Stimulated activated CD8-positive, alpha-beta memory T cell treated with anti-CD3 and anti-CD28 coated beads, Interleukin-7, amount 100 ng/mL, for 24 hours (primary cell): ENCODE measurements around the gene ORC6.

Experiments used
- DNase-seq: peaks from one replicate; pipeline ENCODE4 v3.0.0-alpha.2; 2020; ENCODE audit warnings: low read depth

ORC6 gene

DNA sequence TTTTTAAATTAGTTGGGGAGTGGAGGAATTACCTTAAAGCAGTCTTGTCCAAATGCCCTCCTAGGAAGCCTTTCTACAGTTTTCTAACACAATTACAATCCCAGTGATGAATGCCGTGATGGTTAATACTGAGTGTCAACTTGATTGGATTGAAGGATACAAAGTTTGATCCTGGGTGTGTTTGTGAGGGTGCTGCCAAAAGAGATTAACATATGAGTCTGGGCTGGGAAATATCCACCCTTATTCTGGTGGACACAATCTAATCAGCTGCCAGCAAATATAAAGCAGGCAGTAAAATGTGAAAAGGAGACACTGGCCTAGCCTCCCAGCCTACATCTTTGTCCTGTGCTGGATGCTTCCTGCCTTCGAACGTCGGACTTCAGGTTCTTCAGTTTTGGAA is 12.2 kb downstream of the ORC6 start:
- no peak for DNase-seq

DNA sequence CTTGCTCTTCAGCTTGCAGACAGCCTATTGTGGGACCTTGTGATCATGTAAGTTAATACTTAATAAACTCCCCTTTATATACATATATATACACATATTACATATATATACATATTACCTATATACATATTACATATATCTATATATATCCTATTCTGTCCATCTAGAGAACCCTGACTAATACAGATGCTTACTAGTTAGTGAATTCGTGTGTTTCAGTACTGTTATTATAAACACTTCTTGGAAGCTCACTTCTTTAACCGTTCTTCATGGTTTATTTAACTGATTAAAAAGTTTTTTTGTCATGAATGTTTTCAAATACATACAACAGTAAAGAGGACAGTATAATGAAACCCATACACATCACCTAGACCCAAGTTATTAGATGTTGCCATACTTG is 12.6 kb downstream of the ORC6 start:
- no peak for DNase-seq

- DNase-seq: no peak
Observed at GRCh38 chr16:46706642-46707041, 17.2 kb downstream of the ORC6 start.

DNA sequence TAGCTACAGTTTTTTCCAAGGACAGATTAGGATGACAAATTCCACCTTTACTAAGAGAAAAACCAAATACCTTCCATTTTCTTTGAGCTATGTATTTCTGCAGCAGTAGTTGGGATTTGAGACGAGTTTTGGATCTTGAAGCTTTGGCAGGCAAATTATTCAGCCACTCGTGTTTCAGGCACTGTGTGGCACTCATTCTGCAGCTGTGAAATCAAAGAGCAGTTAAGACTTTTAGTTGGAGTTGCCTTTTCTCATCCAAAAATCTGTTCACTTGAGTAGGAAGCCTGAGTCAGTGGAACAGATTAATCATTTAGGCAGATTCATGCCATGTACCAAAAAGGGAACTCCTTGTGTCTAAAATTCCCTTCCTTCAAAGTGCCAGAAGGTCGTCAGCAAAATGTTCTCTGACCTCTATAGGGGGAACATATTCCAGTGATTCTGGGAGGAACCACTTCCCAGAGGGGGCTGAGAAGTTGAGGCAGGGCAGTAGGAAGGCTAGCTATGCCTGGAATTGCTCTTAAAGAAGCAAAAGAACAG is 20.1 kb downstream of the ORC6 start:
- no peak for DNase-seq

GRCh38 chr16:46711106-46712058 is 21.9 kb downstream of the ORC6 start:
- DNase-seq: no peak

- DNase-seq: no peak
Observed at GRCh38 chr16:46712911-46713310, 23.5 kb downstream of the ORC6 start.

GRCh38 chr16:46713634-46714033 is 24.2 kb downstream of the ORC6 start:
- DNase-seq: no peak

DNA sequence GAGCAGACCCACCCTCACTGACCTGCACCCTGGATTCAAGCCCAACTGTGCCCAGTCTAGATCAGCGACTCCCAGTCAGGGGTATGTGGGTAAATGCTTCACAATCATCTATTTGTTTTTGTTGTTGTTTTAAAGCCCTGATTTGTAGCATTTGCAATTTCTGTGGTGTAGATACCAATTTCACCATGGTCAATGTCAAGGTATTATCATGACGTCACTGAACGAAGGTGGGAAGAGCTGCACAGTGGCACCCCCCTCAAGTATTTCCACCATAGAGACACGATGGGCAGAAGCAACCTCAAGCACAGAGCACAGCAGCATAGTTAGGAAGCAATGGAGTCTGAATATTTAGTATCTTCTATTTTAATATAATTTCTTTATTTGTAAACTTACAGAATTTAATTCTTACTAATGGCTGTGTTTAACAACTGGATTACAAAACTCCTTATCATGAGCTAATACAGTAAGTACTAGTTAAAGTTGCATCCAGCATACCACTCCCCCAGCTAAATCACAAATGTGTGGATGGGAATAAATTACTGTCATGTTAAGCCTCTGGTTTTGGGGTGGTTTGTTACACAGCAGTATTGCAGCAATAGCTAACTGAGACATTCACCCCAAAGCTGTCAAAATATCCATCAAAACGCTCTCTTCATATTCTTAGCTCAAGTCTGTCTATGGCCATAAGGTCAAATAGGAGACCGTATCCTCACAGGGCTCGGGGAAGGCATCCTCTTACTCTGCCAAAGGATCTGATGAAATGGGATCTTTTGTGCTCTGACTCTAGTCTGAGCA is 25.5 kb downstream of the ORC6 start:
- DNase-seq: no peak

GRCh38 chr16:46715769-46716305 is 26.4 kb downstream of the ORC6 start:
- no peak for DNase-seq

DNA sequence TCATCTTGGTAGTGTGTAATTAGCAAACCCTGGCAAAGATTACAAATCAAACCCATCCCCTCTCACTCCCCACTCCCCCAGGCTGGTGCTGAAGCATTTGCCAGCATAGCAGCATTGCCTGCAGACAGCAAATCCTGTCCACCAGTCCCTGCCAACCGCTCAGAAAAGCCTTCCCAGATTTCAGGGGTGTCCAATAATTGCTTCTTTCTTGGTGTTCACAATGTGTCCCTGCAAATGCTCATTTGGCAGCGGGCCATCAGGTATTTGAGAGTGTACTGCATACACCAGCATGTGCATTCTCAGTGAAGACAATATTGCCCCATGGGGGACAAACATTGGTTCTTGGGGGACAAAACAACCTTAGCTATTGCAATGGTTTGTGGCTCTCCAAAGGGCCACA is 28.2 kb downstream of the ORC6 start:
- DNase-seq: no peak

DNA sequence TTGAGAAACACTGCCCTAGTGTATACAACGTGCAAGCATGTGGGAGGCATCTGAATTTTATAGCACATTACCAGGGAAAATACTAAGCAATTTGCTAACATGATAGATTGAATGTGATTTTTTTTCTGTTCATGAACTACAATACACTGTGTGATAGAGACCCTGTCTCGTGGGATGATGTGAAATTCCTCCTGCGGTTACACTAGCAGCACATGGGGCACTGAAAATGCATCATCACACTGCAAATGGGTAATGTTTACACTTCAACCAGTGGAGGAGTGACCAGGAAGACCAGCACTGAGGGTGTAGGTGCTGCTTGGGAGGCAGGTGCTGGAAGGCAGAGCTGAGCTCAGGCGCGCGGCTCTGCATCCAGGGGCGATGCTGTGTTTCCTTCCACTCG is 28.8 kb downstream of the ORC6 start:
- DNase-seq: no peak

DNA sequence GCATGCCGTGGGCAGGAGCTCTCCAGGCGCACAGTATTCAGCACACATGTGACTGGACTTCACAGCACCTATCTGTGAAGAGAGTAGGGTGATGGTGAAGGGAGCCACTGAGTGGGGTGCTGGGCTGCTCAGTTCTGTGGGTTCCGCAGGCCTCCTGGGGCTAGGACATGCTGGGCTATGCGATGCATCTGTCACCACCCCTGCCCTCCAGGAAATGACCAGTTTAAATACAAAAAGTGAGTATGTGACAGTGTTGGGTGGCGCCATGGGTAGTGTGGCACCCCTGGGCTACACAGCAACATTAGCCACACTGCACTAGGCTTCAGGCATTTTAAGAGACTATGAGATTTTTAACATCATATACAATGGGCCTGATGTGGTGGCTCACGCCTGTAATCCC is 30.1 kb downstream of the ORC6 start:
- no peak for DNase-seq

- DNase-seq: no peak
Observed at GRCh38 chr16:46720619-46721018, 31.2 kb downstream of the ORC6 start.

GRCh38 chr16:46721885-46722284 is 32.4 kb downstream of the ORC6 start:
- DNase-seq: no peak

- no peak for DNase-seq
Observed at GRCh38 chr16:46727184-46727583, 37.7 kb downstream of the ORC6 start.

DNA sequence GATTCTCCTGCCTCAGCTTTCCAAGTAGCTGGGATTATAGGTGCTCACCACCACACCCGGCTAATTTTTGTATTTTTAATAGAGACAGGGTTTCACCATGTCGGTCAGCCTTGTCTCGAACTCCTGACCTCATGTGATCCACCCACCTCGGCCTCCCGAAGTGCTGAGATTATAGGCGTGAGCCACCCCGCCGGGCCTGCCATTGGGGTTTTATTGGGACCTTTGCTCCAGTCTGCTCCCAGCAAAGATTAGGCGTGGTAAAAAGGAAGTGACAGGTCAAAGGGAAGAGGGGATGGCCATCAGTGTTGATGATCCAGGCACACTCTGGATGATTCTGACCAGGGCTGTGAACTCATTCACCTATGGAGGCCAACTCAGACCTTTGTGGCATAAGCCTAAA is 38.2 kb downstream of the ORC6 start:
- no peak for DNase-seq

DNA sequence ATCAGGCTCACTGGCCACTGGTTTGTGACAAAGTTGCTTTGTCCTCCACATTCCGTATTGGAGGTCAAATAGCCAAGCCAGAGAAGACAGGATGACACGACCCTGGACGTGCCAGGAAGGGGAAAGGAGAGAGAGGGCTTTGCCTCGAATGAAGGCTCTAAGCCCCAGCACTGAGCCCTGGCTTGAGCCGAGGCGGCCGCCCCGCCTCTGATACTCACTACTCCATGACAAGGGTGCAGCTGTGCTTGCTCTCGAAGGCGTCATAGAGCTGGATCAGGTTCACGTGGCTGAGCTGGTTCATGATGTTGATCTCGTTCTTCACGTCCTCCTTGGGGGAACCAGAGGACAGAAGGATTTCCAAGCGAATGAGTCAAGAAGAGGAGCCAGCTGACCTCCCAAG is 39.3 kb downstream of the ORC6 start:
- no peak for DNase-seq

- DNase-seq: no peak
Observed at GRCh38 chr16:46729326-46729995, 40.0 kb downstream of the ORC6 start.

DNA sequence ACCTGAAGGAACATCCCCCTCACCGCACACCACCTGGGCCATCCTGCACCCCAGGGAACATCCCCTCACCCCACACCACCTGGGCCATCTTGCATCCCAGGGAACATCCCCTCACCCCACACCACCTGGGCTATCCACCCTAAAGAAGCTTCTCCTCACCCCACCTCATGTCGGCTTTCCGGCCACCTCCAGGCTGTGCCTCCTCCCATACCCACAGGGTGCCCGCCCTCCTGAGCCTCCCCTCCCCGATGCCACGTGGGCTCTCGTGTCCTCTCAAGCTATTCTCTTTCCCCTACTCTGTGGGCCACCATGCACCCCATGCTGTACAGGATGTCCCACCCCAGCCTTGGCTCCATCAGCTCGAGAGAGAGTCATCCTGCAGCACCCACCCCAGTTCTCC is 40.7 kb downstream of the ORC6 start:
- DNase-seq: no peak

GRCh38 chr16:46730801-46731690 is 41.6 kb downstream of the ORC6 start:
- DNase-seq: no peak
